Panc1 (cell line): Measurements from ENCODE around the gene SLC46A3.

Experiments used
- REST ChIP-seq, 2 experiments: IDR thresholded peaks; 2 replicates each; pipeline ENCODE4 v1.6.1; 2011 to 2012; ENCODE audit warnings: low read depth in 2 of 2, control low read depth in 1 of 2, low read length in 1 of 2, mild to moderate bottlenecking in 1 of 2, moderate library complexity in 1 of 2; ENCODE audit not compliant: insufficient read depth in 1 of 2
- SIN3A ChIP-seq: IDR thresholded peaks from 2 replicates; pipeline ENCODE4 v1.6.1; 2012; ENCODE audit warnings: low read depth, mild to moderate bottlenecking, low read length, moderate library complexity, borderline replicate concordance; ENCODE audit not compliant: insufficient read depth
- TF ChIP-seq, protein P1 (sequence below): fragments of 450-650 bp; IDR thresholded peaks from 2 replicates; pipeline ENCODE4 v1.5.1; 2017; ENCODE audit warnings: mild to moderate bottlenecking

- TF ChIP-seq, protein P1, sequence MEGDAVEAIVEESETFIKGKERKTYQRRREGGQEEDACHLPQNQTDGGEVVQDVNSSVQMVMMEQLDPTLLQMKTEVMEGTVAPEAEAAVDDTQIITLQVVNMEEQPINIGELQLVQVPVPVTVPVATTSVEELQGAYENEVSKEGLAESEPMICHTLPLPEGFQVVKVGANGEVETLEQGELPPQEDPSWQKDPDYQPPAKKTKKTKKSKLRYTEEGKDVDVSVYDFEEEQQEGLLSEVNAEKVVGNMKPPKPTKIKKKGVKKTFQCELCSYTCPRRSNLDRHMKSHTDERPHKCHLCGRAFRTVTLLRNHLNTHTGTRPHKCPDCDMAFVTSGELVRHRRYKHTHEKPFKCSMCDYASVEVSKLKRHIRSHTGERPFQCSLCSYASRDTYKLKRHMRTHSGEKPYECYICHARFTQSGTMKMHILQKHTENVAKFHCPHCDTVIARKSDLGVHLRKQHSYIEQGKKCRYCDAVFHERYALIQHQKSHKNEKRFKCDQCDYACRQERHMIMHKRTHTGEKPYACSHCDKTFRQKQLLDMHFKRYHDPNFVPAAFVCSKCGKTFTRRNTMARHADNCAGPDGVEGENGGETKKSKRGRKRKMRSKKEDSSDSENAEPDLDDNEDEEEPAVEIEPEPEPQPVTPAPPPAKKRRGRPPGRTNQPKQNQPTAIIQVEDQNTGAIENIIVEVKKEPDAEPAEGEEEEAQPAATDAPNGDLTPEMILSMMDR = no peak
- TF ChIP-seq REST (IDR thresholded peaks at IDR 0.05; ENCODE audit: insufficient read depth in 1 of 2, low read depth in 2 of 2, low read length in 1 of 2) = no peak
- no peak for TF ChIP-seq SIN3A
Measured at GRCh38 chr13:28685114-28685513, 33.7 kb downstream of the SLC46A3 start.
